ENCODE measurements around the gene TTC21A.
"Not testable (repeated sequence)": the region's sequence is repeated elsewhere in the genome, so short reads cannot be mapped to it uniquely, and the experiment has no call there.

The TTC21A gene, protein sequence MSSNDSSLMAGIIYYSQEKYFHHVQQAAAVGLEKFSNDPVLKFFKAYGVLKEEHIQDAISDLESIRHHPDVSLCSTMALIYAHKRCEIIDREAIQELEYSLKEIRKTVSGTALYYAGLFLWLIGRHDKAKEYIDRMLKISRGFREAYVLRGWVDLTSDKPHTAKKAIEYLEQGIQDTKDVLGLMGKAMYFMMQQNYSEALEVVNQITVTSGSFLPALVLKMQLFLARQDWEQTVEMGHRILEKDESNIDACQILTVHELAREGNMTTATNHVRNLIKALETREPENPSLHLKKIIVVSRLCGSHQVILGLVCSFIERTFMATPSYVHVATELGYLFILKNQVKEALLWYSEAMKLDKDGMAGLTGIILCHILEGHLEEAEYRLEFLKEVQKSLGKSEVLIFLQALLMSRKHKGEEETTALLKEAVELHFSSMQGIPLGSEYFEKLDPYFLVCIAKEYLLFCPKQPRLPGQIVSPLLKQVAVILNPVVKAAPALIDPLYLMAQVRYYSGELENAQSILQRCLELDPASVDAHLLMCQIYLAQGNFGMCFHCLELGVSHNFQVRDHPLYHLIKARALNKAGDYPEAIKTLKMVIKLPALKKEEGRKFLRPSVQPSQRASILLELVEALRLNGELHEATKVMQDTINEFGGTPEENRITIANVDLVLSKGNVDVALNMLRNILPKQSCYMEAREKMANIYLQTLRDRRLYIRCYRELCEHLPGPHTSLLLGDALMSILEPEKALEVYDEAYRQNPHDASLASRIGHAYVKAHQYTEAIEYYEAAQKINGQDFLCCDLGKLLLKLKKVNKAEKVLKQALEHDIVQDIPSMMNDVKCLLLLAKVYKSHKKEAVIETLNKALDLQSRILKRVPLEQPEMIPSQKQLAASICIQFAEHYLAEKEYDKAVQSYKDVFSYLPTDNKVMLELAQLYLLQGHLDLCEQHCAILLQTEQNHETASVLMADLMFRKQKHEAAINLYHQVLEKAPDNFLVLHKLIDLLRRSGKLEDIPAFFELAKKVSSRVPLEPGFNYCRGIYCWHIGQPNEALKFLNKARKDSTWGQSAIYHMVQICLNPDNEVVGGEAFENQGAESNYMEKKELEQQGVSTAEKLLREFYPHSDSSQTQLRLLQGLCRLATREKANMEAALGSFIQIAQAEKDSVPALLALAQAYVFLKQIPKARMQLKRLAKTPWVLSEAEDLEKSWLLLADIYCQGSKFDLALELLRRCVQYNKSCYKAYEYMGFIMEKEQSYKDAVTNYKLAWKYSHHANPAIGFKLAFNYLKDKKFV (N-terminal part only)

GRCh38 chr3:39107388-39108199 lies at the start of gene TTC21A, which contains the start of gene GORASP1:
TSS of gene TTC21A (plus strand) at chr3:39107680. CDS start at chr3:39107838, 158 bp downstream.
TSS of gene GORASP1 (minus strand) at chr3:39107627. CDS start at chr3:39107541, 86 bp downstream.
- DNase-seq (ENCODE audit: insufficient read length, low spot score) (peak; percentile 95), FAIRE-seq (no peak)
- TF ChIP-seq, protein P1, sequence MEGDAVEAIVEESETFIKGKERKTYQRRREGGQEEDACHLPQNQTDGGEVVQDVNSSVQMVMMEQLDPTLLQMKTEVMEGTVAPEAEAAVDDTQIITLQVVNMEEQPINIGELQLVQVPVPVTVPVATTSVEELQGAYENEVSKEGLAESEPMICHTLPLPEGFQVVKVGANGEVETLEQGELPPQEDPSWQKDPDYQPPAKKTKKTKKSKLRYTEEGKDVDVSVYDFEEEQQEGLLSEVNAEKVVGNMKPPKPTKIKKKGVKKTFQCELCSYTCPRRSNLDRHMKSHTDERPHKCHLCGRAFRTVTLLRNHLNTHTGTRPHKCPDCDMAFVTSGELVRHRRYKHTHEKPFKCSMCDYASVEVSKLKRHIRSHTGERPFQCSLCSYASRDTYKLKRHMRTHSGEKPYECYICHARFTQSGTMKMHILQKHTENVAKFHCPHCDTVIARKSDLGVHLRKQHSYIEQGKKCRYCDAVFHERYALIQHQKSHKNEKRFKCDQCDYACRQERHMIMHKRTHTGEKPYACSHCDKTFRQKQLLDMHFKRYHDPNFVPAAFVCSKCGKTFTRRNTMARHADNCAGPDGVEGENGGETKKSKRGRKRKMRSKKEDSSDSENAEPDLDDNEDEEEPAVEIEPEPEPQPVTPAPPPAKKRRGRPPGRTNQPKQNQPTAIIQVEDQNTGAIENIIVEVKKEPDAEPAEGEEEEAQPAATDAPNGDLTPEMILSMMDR (IDR thresholded peaks at IDR 0.05; ENCODE audit: insufficient read depth, missing control alignments) = no peak

DNA sequence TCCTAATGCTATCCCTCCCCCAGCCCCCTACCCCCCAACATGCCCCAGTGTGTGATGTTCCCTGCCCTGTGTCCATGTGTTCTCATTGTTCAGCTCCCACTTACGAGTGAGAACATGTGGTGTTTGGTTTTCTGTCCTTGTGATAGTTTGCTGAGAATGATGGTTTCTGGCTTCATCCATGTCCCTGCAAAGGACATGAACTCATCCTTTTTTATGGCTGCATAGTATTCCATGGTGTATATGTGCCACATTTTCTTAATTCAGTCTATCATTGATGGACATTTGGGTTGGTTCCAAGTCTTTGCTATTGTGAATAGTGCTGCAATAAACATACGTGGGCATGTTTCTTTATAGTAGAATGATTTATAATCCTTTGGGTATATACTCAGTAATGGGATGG lies 46.3 kb upstream of the TTC21A start:
- not testable (repeated sequence) for FAIRE-seq; DNase-seq (ENCODE audit: insufficient read length, low spot score)

DNA sequence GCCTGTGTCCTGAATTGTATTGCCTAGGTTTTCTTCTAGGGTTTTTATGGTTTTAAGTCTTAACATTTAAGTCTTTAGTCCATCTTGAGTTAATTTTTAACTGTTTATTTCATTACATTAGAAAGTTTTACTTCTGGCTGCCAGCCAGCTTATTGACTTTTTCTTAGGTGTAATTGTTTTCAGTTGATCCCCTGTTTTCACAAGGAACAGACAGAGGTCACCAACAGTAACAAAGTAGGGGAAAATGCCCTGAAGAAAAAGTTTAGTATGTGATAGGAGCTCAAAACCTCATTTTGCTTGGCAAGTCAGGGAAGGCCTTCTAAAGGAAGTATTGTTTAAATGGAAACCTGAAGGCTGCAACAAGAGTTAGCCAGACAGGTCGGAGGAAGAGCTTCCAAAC lies 45.3 kb upstream of the TTC21A start:
- FAIRE-seq (no peak), DNase-seq (ENCODE audit: insufficient read length, low spot score) (no peak)
- TF ChIP-seq, protein P1 (IDR thresholded peaks at IDR 0.05; ENCODE audit: insufficient read depth, missing control alignments) = no peak

DNA sequence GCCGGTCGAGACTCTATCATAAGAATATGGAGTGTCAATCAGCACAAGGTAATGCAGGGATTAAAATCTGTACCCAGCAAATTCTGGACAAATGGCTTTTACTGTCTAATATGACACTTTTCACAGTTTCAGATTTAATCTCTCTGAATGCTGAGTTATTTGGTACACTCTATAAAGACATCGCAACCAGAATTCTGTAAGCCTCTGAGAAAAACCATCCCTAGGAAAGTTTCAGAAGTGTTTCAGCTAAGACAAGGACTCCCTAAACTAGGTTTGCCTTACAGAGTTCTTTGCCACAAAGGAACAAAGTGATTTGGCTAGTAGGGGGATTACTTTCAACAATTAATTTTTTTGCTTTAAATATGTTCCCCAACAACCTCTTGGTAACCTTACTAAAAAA lies 44.3 kb upstream of the TTC21A start:
- no peak for DNase-seq (ENCODE audit: insufficient read length, low spot score)
- FAIRE-seq = no peak
- TF ChIP-seq, protein P1 (IDR thresholded peaks at IDR 0.05; ENCODE audit: insufficient read depth, missing control alignments) = no peak

GRCh38 chr3:39064646-39065045 lies 42.8 kb upstream of the TTC21A start:
- no peak for DNase-seq (ENCODE audit: insufficient read length, low spot score)
- TF ChIP-seq, protein P1 (IDR thresholded peaks at IDR 0.05; ENCODE audit: insufficient read depth, missing control alignments) = no peak
- no peak for FAIRE-seq

DNA sequence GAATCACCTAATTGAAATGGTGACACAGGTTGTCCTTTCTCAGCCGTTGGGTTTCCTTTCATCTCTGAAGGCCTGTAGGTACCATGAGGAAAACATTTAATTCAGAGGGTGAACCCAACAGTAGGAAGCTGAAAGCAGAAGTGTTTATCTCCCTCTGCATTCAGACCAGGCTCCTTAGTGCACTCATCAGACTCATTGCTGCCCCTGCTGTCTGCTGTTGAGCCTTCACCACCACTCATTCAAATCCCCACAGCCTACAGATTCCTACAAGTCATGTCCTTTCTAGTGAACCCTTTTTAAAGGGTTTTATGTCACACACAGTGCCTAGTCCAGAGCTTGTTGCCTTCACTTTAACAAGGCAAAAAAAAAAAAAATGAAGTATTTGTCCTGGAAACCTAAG lies 42.3 kb upstream of the TTC21A start:
- DNase-seq (ENCODE audit: insufficient read length, low spot score) = no peak
- TF ChIP-seq, protein P1 (IDR thresholded peaks at IDR 0.05; ENCODE audit: insufficient read depth, missing control alignments) = peak; percentile 8
- no peak for FAIRE-seq

All from D721Med (cell line).